C4-2B (cell line): ENCODE results near the gene CBX5.

Source experiments
- H3K27ac ChIP-seq: fragments of 450-650 bp; 2 replicates; pipeline ENCODE4 v1.5.1; 2017
- ZFX ChIP-seq: fragments of 450-650 bp; IDR thresholded peaks from 2 replicates; pipeline ENCODE4 v1.6.1; 2017
- TF ChIP-seq, protein P1 (sequence below): fragments of 450-650 bp; conservative IDR thresholded peaks from 2 replicates; pipeline ENCODE4 v1.5.1; 2017; ENCODE audit warnings: mild to moderate bottlenecking

Gene CBX5

DNA sequence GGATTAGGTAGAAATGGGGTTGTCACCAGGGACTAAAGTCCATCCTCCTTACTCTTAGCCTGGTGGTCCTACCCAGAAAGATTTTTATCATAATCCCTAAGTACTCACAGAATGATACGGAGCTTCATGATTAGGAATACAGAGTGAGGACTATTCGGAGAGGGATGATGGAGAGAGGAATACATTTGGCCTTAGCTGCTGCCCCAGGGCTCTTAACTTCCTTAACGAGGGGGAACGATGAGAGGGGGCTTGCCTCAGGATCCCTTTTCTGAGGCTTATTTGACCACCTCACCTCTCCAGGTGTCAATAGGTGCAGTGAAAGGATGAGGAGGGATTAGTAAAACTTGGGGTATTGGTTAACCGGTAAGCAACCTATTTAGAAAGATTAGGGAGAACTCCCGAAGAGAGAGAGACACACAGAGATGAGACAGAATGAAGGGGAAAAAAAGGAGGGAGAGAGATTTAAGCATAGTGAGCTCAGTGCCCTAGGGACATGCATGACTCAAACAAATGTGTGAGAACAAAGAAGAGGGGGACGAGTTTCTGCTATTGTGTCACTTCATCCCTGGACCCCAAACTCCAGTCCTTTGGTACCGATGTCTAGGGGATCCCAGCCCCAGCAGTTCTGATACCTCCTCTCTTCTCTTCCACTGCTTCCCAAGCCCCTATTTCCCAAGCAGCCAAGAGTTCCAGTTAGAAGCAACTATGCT lies 19.7 kb upstream of the CBX5 start:
- TF ChIP-seq ZFX = no peak
- TF ChIP-seq, protein P1, sequence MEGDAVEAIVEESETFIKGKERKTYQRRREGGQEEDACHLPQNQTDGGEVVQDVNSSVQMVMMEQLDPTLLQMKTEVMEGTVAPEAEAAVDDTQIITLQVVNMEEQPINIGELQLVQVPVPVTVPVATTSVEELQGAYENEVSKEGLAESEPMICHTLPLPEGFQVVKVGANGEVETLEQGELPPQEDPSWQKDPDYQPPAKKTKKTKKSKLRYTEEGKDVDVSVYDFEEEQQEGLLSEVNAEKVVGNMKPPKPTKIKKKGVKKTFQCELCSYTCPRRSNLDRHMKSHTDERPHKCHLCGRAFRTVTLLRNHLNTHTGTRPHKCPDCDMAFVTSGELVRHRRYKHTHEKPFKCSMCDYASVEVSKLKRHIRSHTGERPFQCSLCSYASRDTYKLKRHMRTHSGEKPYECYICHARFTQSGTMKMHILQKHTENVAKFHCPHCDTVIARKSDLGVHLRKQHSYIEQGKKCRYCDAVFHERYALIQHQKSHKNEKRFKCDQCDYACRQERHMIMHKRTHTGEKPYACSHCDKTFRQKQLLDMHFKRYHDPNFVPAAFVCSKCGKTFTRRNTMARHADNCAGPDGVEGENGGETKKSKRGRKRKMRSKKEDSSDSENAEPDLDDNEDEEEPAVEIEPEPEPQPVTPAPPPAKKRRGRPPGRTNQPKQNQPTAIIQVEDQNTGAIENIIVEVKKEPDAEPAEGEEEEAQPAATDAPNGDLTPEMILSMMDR = no peak
- no peak overlapping the region for H3K27ac ChIP-seq

DNA sequence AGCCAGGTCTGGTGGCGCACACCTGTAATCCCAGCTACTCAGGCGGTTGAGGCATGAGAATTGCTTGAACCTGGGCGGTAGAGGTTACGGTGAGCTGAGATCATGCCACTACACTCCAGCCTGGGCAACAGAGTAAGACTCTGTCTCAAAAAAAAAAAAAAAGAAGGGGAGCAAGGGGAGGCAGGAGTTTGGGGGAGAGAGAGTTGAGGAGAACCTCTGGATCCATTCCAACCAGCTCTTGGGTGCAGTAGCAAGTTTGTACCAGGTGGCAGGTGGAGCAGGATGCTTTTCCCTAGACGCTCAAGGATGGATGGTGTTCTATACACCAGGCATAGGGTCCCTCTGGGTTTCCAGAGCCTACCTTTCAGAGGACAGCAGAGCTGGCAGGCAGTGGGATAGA lies 19.0 kb upstream of the CBX5 start:
- no peak overlapping the region for H3K27ac ChIP-seq
- no peak for TF ChIP-seq ZFX
- TF ChIP-seq, protein P1 = no peak

DNA sequence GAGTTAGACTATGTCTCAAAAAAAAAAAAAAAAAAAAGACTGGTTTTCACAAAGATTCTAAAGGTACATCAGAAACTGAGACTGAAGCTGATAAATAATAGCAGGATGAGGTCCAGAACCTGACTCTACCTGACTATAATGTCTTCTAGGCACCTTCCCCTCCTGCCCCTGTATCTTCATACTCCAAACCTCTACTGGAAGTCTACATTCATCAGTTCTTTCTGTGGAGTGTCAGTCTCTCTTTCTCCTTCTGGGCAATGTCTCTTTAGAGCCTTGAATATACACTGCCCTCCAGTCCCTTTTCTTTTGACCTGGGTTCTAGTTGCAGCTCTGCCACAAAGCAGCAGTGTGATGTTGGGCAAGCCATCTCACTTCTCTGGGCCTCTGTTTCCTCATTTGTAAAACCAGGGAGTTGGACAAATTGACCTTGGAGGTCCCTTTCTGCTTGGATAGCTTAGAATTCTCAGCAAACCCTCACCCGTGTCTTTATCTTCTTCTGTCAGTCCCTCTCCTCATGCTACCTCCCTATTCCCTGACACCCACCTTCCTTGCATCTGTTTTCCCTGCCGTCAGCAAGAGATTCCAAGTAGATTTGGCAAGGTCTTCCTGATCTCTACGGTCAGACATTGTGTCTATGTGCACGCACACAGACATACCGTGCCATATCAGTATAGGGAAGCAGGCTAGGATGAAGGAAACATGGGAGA lies 16.6 kb upstream of the CBX5 start:
- H3K27ac ChIP-seq = no peak overlapping the region
- TF ChIP-seq ZFX = no peak
- TF ChIP-seq, protein P1 = no peak

DNA sequence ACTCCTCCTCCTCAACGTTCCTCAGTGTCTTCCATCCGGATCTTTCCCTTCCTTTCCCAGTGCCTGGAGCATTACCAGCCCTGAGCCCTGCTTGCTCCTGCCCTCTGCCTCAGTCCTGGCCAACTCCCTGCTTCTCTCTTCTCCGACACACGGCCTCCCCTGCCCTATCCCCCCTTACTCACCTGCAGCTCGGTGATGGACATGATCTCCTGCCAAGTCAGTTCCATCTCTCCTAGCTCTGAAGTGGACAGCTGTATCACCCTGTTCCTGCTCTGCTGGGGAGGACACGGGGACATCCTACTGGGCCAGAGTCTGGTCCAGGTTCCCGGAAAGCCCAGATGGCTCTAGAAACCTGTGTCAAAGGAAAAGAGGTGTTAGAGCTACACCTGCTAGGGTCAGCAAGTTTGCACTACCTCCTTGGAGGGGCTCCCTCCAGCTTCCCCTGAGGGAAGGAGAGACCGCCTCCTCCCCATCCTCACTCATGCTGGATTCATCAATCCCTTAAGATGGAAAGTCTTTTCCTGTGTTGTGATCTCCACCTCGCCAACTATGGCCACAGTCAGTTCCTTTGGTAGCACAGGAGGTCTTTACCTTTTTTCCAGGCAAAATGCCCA lies 15.1 kb upstream of the CBX5 start:
- TF ChIP-seq ZFX = no peak
- TF ChIP-seq, protein P1 = no peak
- H3K27ac ChIP-seq = no peak overlapping the region

DNA sequence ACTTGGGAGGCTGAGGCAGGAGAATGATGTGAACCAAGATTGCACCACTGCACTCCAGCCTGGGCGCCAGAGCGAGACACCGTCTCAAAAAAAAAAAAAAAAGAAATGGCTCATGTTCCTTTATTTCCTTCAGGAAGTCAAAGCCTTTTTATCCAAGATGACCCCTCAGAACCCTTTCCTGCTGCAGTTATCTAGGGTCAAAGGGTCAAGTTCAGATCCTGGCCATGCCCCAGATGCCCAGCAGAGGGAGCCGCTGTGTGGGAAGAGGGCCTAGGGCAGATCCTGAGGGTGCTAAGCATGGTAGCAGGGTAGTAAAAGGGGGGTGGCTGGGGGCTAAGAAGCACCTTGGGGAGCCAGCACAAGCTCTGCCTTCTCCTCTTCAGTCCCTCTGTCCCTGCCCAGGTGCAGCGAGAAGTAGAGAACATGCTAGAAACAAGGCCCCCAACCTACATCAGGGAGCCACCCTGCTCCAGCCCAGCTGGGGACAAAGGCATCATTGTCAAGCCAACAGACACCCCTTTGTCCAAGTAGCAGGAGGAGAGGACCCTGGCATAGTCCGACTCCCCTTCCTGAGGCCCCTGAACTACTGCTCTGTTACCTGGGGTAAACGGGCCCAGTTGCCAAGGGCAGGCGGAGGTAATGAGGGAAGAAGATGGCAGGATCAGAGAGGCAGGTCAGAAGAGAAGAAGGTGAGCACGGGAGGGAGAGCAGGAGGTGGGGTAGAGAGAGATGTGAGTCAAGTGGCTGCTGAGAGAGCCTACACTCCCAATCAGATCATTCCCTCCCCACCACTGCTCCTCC lies 14.4 kb upstream of the CBX5 start:
- H3K27ac ChIP-seq = no peak overlapping the region
- TF ChIP-seq, protein P1 = peak; percentile 87
- TF ChIP-seq ZFX = no peak

DNA sequence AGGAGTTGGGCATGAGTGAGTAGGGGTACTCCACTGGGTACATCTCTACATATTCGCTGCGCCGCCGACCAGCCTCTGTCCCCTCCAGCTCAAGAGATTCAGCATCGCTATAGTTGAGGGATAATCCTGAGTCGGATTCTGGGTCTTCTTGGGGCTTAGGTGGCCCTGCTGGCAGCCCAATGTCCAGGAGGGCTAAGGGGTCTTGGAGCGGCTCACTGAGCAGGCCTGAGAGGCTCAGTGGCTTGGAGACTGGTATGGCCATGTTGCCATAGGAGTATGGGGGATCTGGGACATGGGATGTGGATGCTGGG lies 13.0 kb upstream of the CBX5 start:
- no peak overlapping the region for H3K27ac ChIP-seq
- TF ChIP-seq, protein P1 = no peak
- TF ChIP-seq ZFX = no peak
